GM12873 (cell line): ENCODE data around the gene GK2.

Experiments used
- TF ChIP-seq, protein P1 (sequence below): IDR thresholded peaks from 2 replicates; pipeline ENCODE4 v1.5.1; 2012; ENCODE audit warnings: low read depth, mild to moderate bottlenecking, moderate library complexity, low read length, control low read depth; ENCODE audit not compliant: insufficient read depth; ENCODE audit errors: missing control alignments

The GK2 gene

DNA sequence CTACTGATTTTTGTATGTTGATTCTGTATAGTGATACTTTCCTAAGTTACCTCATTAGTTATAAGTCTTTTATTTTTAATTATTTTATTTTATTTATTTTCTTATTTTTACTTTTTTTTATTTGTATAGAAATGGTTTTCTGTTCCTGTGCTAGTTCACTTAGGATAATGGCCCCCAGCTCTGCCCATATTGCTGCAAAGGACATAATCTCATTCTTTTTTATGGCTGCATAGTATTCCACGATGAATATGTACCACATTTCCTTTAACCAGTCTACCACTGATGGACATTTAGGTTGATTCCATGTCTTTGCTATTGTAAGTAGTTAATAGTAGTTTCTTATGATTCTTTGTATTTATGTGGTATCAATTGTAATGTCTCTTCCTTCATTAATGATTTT lies 31.5 kb upstream of the GK2 start:
- TF ChIP-seq, protein P1, sequence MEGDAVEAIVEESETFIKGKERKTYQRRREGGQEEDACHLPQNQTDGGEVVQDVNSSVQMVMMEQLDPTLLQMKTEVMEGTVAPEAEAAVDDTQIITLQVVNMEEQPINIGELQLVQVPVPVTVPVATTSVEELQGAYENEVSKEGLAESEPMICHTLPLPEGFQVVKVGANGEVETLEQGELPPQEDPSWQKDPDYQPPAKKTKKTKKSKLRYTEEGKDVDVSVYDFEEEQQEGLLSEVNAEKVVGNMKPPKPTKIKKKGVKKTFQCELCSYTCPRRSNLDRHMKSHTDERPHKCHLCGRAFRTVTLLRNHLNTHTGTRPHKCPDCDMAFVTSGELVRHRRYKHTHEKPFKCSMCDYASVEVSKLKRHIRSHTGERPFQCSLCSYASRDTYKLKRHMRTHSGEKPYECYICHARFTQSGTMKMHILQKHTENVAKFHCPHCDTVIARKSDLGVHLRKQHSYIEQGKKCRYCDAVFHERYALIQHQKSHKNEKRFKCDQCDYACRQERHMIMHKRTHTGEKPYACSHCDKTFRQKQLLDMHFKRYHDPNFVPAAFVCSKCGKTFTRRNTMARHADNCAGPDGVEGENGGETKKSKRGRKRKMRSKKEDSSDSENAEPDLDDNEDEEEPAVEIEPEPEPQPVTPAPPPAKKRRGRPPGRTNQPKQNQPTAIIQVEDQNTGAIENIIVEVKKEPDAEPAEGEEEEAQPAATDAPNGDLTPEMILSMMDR, result no peak

DNA sequence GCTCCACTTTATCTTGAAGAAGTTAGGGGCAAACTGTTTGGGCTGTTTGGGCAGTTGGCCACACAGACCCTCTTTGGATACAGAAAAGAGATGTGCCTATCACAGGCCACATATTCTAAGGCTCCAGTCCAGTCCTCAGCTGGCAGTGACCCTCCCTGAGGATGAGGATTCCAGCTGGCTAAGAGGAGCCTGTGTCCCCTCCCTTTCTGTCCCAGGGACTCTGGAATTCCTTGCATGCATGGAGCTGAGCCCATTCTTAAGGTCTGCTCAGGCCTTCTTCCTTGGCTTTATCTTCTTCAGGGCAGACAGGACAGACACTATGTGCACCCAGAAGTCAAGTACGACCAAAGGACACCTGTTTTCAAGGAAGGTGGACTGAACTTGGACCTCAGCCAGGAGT lies 23.8 kb upstream of the GK2 start:
- TF ChIP-seq, protein P1, result no peak

DNA sequence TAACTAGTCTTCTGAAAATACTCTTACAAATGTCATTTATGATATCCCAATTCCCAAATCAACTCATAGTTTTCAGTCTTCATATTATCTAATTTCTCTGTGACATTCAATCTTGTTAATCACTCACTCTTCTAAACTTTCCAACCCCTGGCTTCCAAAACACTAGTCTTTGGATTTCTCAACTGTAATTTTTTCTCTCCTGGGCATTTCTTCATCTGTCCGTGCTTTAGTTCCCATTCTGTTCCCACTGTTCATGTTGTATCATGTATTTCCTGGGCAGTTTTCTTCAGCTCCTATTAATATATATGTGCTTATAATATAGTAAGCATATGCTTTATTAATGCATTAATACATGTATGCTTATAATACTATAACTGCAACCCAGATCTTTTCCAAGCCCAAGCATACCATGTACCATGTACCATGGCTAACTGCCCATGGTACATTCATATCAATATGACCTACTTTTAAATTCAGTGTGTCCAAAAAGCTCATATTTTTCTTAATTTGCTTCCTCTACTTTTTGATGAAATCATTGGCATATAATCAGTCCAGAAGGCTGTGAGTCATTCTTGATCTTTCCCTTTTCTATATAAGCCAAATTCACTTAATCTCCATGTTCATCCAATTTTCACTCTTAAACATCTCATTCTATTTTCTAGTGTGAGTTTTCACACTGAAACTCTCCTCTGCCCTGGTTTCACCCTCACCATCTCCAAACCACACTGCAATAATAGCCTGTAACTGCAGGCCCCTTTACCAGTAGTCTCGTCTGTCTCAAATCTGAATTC lies 21.3 kb upstream of the GK2 start:
- TF ChIP-seq, protein P1, result no peak

DNA sequence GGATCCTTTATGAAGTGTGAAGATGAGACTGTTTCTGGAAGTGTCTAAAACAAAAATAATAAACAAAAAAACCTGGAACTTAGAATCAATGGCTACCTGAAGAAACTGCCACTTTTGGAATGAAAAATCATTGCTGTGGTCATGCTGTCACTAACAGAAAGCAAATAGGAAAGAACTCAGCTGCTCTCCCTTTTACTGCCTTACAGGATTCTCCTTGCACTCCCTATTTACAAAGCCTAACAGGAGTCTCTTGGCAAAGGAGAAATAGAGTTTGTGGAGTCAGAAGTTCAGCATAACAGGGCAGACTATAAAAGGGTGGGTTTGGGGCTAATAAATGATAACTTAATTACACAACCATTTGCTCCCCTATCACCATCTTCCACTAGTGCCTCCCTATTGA lies 19.0 kb upstream of the GK2 start:
- TF ChIP-seq, protein P1, result no peak

DNA sequence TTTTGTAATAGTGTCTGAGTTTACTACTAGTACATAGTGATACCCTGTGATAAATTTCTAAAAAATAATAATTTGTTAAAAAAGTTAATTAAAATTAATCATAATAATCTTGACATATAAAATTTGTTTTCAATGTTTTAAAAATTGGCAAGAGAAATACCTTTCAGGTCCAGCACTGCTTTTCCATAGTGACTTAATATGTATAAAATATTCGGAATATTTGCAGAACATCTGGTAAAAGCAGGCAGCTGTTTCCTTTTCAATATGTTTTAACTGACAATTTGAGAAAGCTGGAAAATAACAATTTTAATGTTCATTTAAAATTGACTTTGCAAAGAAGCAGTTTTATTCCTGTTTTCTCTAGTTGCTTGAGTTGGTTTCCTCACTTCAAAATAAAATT lies 17.6 kb upstream of the GK2 start:
- TF ChIP-seq, protein P1, result no peak

DNA sequence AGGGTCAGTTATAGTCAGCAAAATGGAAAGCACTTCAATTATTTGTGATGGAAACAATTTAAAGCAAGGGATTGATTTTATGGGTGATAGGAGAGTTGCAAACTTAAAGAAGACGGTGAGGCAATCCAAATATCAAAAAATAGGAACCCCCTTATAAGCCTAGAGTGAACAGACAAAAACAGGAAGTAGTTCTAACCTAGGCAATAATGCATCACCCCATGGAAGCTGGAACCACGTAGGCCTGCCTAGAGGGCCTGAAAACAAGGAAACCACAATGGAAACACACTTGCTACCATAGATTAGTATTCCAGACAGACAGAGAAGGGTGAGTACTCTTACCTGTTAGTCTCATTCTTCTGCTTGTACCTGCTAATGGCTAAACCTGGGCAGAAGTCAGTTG lies 13.5 kb upstream of the GK2 start:
- TF ChIP-seq, protein P1, result no peak

DNA sequence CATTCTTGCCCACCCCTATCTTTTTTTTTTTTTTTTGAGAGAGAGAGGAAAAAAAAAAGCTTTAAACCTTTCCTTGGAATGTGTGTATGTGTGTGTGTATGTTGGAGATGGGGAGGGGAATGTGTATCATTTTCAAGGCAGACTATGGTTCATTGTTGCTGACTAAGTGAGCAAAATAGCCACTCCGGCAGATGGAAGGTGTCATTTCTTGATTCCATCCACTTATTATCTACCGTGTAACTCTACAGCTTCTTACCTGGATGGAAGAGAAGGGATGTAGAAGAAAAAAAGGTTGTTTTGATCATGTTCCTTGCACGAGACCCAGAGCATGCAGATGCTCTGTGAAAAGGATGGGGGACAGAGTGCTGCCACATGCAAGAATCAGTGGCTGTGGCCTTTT lies 5.9 kb upstream of the GK2 start:
- TF ChIP-seq, protein P1, result no peak
